H1 (cell line): ENCODE results near the gene RASSF5. TPM values are rescaled to one million over a fixed set of nuclear protein-coding genes. Genes with fewer than 3 reads are reported as not detected.

Experiments
- ZNF274 ChIP-seq: IDR thresholded peaks from 2 replicates; pipeline ENCODE4 v1.7.0; 2012; ENCODE audit warnings: low read length, borderline replicate concordance; ENCODE audit errors: extremely low read depth
- polyA plus RNA-seq, 7 experiments: library from polyadenylated mRNA; depleted of rRNA in 3 of 7; stranded (reverse) in 5 of 7; unstranded in 2 of 7; fragments of >200 nt in 5 of 7; fragments of 200-250 nt in 2 of 7; gene quantifications; 1 replicate in 5 of 7; 2 replicates in 1 of 7; 4 replicates in 1 of 7; pipeline versions ENCODE4 v1.2.1 to v1.2.3, GENCODE V29; 2011 to 2013; ENCODE audit warnings: missing spikeins in 2 of 7, mixed read lengths in 2 of 7
- total RNA-seq: library from RNA; stranded (reverse); fragmentation: NEBNext Ultra II Directional; extraction: Animal tissue kit (Norgen Biotek cat#: 25700); gene quantifications from 2 replicates; pipeline ENCODE4 v1.2.1, GENCODE V29; 2021
- TF ChIP-seq, protein P1 (sequence below): fragments of 300-600 bp; sonication (generic); IDR thresholded peaks from 2 replicates; pipeline ENCODE4 v1.7.1; 2012; ENCODE audit warnings: low read length, moderate library complexity, mild to moderate bottlenecking, inconsistent platforms; ENCODE audit not compliant: insufficient replicate concordance

The RASSF5 gene
- total and polyA plus RNA-seq, 2 of the 8 experiments (the other 6 are each of a cell fraction or from before 2014, with no cell fraction given) = 0.82 to 1.8 TPM

DNA sequence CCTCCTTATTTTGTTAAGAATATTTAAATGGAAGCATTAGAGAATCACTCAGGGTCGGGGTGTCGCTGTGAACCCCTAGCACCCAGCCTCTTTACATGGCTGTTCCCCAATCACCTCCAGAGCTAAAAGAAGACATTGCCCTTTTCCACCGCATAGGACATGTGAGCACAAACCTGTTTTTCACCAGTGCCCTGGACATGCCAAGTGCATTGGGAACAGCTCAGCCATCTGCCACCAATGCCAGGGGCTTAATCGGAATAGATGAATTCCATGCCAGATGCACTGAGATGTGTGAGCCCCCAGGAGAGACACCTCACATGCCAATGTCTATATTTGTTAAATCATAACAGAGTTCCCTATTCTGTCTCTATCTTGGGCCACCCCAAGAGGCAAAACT is 71.6 kb downstream of the RASSF5 start (continued):
- TF ChIP-seq, protein P1, sequence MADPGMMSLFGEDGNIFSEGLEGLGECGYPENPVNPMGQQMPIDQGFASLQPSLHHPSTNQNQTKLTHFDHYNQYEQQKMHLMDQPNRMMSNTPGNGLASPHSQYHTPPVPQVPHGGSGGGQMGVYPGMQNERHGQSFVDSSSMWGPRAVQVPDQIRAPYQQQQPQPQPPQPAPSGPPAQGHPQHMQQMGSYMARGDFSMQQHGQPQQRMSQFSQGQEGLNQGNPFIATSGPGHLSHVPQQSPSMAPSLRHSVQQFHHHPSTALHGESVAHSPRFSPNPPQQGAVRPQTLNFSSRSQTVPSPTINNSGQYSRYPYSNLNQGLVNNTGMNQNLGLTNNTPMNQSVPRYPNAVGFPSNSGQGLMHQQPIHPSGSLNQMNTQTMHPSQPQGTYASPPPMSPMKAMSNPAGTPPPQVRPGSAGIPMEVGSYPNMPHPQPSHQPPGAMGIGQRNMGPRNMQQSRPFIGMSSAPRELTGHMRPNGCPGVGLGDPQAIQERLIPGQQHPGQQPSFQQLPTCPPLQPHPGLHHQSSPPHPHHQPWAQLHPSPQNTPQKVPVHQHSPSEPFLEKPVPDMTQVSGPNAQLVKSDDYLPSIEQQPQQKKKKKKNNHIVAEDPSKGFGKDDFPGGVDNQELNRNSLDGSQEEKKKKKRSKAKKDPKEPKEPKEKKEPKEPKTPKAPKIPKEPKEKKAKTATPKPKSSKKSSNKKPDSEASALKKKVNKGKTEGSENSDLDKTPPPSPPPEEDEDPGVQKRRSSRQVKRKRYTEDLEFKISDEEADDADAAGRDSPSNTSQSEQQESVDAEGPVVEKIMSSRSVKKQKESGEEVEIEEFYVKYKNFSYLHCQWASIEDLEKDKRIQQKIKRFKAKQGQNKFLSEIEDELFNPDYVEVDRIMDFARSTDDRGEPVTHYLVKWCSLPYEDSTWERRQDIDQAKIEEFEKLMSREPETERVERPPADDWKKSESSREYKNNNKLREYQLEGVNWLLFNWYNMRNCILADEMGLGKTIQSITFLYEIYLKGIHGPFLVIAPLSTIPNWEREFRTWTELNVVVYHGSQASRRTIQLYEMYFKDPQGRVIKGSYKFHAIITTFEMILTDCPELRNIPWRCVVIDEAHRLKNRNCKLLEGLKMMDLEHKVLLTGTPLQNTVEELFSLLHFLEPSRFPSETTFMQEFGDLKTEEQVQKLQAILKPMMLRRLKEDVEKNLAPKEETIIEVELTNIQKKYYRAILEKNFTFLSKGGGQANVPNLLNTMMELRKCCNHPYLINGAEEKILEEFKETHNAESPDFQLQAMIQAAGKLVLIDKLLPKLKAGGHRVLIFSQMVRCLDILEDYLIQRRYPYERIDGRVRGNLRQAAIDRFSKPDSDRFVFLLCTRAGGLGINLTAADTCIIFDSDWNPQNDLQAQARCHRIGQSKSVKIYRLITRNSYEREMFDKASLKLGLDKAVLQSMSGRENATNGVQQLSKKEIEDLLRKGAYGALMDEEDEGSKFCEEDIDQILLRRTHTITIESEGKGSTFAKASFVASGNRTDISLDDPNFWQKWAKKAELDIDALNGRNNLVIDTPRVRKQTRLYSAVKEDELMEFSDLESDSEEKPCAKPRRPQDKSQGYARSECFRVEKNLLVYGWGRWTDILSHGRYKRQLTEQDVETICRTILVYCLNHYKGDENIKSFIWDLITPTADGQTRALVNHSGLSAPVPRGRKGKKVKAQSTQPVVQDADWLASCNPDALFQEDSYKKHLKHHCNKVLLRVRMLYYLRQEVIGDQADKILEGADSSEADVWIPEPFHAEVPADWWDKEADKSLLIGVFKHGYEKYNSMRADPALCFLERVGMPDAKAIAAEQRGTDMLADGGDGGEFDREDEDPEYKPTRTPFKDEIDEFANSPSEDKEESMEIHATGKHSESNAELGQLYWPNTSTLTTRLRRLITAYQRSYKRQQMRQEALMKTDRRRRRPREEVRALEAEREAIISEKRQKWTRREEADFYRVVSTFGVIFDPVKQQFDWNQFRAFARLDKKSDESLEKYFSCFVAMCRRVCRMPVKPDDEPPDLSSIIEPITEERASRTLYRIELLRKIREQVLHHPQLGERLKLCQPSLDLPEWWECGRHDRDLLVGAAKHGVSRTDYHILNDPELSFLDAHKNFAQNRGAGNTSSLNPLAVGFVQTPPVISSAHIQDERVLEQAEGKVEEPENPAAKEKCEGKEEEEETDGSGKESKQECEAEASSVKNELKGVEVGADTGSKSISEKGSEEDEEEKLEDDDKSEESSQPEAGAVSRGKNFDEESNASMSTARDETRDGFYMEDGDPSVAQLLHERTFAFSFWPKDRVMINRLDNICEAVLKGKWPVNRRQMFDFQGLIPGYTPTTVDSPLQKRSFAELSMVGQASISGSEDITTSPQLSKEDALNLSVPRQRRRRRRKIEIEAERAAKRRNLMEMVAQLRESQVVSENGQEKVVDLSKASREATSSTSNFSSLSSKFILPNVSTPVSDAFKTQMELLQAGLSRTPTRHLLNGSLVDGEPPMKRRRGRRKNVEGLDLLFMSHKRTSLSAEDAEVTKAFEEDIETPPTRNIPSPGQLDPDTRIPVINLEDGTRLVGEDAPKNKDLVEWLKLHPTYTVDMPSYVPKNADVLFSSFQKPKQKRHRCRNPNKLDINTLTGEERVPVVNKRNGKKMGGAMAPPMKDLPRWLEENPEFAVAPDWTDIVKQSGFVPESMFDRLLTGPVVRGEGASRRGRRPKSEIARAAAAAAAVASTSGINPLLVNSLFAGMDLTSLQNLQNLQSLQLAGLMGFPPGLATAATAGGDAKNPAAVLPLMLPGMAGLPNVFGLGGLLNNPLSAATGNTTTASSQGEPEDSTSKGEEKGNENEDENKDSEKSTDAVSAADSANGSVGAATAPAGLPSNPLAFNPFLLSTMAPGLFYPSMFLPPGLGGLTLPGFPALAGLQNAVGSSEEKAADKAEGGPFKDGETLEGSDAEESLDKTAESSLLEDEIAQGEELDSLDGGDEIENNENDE = no peak
- no peak for TF ChIP-seq ZNF274
